Measurements from ENCODE around the gene NQO2.
"Not testable (repeated sequence)": the region's sequence is repeated elsewhere in the genome, so short reads cannot be mapped to it uniquely, and the experiment has no call there.

NQO2 gene

GRCh38 chr6:3045369-3045768 is 45.7 kb downstream of the NQO2 start:
- Histone ChIP-seq H3K36me3 (ENCODE audit: insufficient read depth, low read length) (no peaks in the 10 kb centered on the region; the same call in 1 of the 2 replicates), H3K4me2 (ENCODE audit: low read length) (no peak overlapping the region)

GRCh38 chr6:3045777-3046176 is 46.1 kb downstream of the NQO2 start:
- Histone ChIP-seq H3K4me2 (ENCODE audit: low read length) (no peak overlapping the region), H3K36me3 (ENCODE audit: insufficient read depth, low read length) (no peaks in the 10 kb centered on the region; the same call in 1 of the 2 replicates), H3F3A (ENCODE audit: insufficient read depth, low read length) (no peaks in the 10 kb centered on the region), H4K20me1 (ENCODE audit: insufficient read depth, low read length) (no peaks in the 10 kb centered on the region), H3K79me2 (ENCODE audit: insufficient read depth, low read length) (no peaks in the 10 kb centered on the region), H2AFZ (ENCODE audit: low read length) (no peak overlapping the region), H3K4me1 (ENCODE audit: insufficient read depth, low read length, severe bottlenecking) (no peaks in the 10 kb centered on the region), H3K27me3 (ENCODE audit: insufficient read depth, low read length) (peaks cover 6% of the 10 kb centered on the region; the same call in 1 of the 2 replicates), H3K9me2 (ENCODE audit: low read depth, low read length) (no peaks in the 10 kb centered on the region), H3K9ac (ENCODE audit: low read length) (no peak overlapping the region), H3K4me3 (ENCODE audit: low read depth, low read length, poor library complexity, severe bottlenecking) (no peak overlapping the region), H3K27ac (ENCODE audit: low read depth, low read length, poor library complexity, severe bottlenecking) (no peak overlapping the region), H3K9me3 (ENCODE audit: low read length) (no peaks in the 10 kb centered on the region; the same call in 1 of the 2 replicates)
- TF ChIP-seq, protein P1, sequence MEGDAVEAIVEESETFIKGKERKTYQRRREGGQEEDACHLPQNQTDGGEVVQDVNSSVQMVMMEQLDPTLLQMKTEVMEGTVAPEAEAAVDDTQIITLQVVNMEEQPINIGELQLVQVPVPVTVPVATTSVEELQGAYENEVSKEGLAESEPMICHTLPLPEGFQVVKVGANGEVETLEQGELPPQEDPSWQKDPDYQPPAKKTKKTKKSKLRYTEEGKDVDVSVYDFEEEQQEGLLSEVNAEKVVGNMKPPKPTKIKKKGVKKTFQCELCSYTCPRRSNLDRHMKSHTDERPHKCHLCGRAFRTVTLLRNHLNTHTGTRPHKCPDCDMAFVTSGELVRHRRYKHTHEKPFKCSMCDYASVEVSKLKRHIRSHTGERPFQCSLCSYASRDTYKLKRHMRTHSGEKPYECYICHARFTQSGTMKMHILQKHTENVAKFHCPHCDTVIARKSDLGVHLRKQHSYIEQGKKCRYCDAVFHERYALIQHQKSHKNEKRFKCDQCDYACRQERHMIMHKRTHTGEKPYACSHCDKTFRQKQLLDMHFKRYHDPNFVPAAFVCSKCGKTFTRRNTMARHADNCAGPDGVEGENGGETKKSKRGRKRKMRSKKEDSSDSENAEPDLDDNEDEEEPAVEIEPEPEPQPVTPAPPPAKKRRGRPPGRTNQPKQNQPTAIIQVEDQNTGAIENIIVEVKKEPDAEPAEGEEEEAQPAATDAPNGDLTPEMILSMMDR (IDR thresholded peaks at IDR 0.05; ENCODE audit: low read length) = no peak
- TF ChIP-seq EZH2 (IDR thresholded peaks at IDR 0.05; ENCODE audit: borderline replicate concordance, low read length) = no peak

More at GRCh38 chr6:3045369-3045768, 45.7 kb downstream of the NQO2 start:
- Histone ChIP-seq H3K27me3 (ENCODE audit: insufficient read depth, low read length) (peaks cover 6% of the 10 kb centered on the region; the same call in 1 of the 2 replicates), H3K9me2 (ENCODE audit: low read depth, low read length) (no peaks in the 10 kb centered on the region), H2AFZ (ENCODE audit: low read length) (no peak overlapping the region), H4K20me1 (ENCODE audit: insufficient read depth, low read length) (no peaks in the 10 kb centered on the region), H3K4me3 (ENCODE audit: low read depth, low read length, poor library complexity, severe bottlenecking) (no peak overlapping the region), H3K9me3 (ENCODE audit: low read length) (no peaks in the 10 kb centered on the region; the same call in 1 of the 2 replicates), H3K79me2 (ENCODE audit: insufficient read depth, low read length) (no peaks in the 10 kb centered on the region), H3K4me1 (ENCODE audit: insufficient read depth, low read length, severe bottlenecking) (no peaks in the 10 kb centered on the region), H3K9ac (ENCODE audit: low read length) (no peak overlapping the region), H3K27ac (ENCODE audit: low read depth, low read length, poor library complexity, severe bottlenecking) (no peak overlapping the region), H3F3A (ENCODE audit: insufficient read depth, low read length) (no peaks in the 10 kb centered on the region)
- TF ChIP-seq, protein P1 (IDR thresholded peaks at IDR 0.05; ENCODE audit: low read length) = no peak
- no peak for TF ChIP-seq EZH2 (IDR thresholded peaks at IDR 0.05; ENCODE audit: borderline replicate concordance, low read length)

DNA sequence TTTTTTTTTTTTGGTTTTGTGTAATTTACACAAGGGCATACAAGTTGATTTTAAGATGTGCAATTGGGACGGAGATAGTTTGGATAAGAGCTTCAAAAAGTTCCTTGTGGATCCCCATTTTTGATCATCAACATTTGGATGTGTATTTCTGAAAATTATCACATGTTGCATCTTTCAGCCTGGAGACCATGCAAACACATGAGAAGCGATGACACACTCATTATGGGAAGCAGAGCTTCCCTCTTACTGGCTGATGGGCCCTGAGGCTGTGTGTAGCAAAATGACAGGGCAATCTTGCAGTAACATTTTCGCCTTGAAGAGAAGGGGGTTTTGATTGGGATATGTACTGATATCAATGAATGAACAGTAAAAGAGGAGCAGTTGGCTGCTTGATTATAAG is 46.6 kb downstream of the NQO2 start:
- Histone ChIP-seq H3K4me3 (ENCODE audit: low read depth, low read length, poor library complexity, severe bottlenecking) (no peak overlapping the region), H3K9me3 (ENCODE audit: low read length) (no peaks in the 10 kb centered on the region; the same call in 1 of the 2 replicates), H3K79me2 (ENCODE audit: insufficient read depth, low read length) (no peaks in the 10 kb centered on the region), H3K4me2 (ENCODE audit: low read length) (no peak overlapping the region), H3K9ac (ENCODE audit: low read length) (no peak overlapping the region), H3K9me2 (ENCODE audit: low read depth, low read length) (no peaks in the 10 kb centered on the region), H3K36me3 (ENCODE audit: insufficient read depth, low read length) (no peaks in the 10 kb centered on the region; the same call in 1 of the 2 replicates), H3K27ac (ENCODE audit: low read depth, low read length, poor library complexity, severe bottlenecking) (no peak overlapping the region), H4K20me1 (ENCODE audit: insufficient read depth, low read length) (no peaks in the 10 kb centered on the region), H3K27me3 (ENCODE audit: insufficient read depth, low read length) (peaks cover 6% of the 10 kb centered on the region; the same call in 1 of the 2 replicates), H2AFZ (ENCODE audit: low read length) (no peak overlapping the region), H3F3A (ENCODE audit: insufficient read depth, low read length) (no peaks in the 10 kb centered on the region), H3K4me1 (ENCODE audit: insufficient read depth, low read length, severe bottlenecking) (no peaks in the 10 kb centered on the region)
- TF ChIP-seq, protein P1 (IDR thresholded peaks at IDR 0.05; ENCODE audit: low read length) = no peak
- TF ChIP-seq EZH2 (IDR thresholded peaks at IDR 0.05; ENCODE audit: borderline replicate concordance, low read length) = no peak

- H3K4me3 ChIP-seq (ENCODE audit: low read depth, low read length, poor library complexity, severe bottlenecking); H3K9ac ChIP-seq (ENCODE audit: low read length); H3K9me2 ChIP-seq (ENCODE audit: low read depth, low read length); H3K79me2 ChIP-seq (ENCODE audit: insufficient read depth, low read length); H3K36me3 ChIP-seq (ENCODE audit: insufficient read depth, low read length); H3K4me2 ChIP-seq (ENCODE audit: low read length); H4K20me1 ChIP-seq (ENCODE audit: insufficient read depth, low read length); H2AFZ ChIP-seq (ENCODE audit: low read length); H3F3A ChIP-seq (ENCODE audit: insufficient read depth, low read length); H3K27ac ChIP-seq (ENCODE audit: low read depth, low read length, poor library complexity, severe bottlenecking); H3K9me3 ChIP-seq (ENCODE audit: low read length); H3K27me3 ChIP-seq (ENCODE audit: insufficient read depth, low read length); H3K4me1 ChIP-seq (ENCODE audit: insufficient read depth, low read length, severe bottlenecking): not testable (repeated sequence)
Measured at GRCh38 chr6:3048009-3048408, 48.3 kb downstream of the NQO2 start.
